Measurements from ENCODE around the gene SASS6. TPM values are rescaled to one million over a fixed set of nuclear protein-coding genes. Genes with fewer than 3 reads are reported as not detected.
A peak's percentile ranks its signal among the peaks of the same experiment; 100 is the strongest.

The SASS6 gene
- total and polyA plus RNA-seq, 10 of the 15 experiments (the other 5 are each of a cell fraction or from before 2014, with no cell fraction given), result 6.6 to 17.9 (median 10.2) TPM

- TF ChIP-seq MYB (IDR thresholded peaks at IDR 0.05; ENCODE audit: borderline replicate concordance, low read depth, low read length) (no peak), TARDBP (IDR thresholded peaks at IDR 0.05; ENCODE audit: borderline replicate concordance) (no peak), ELK1 (IDR thresholded peaks at IDR 0.05; ENCODE audit: low read depth, low read length) (no peak), IKZF1 (conservative IDR thresholded peaks at IDR 0.05) (0 out of 2 replicates have a peak, but pooled peaks have one; percentile 10), ASH2L (IDR thresholded peaks at IDR 0.05; ENCODE audit: borderline replicate concordance, low read depth) (no peak), ZNF384 (IDR thresholded peaks at IDR 0.05; ENCODE audit: borderline replicate concordance, low read depth, low read length) (no peak), ZBED1 (IDR thresholded peaks at IDR 0.05; ENCODE audit: borderline replicate concordance) (no peak), BRCA1 (IDR thresholded peaks at IDR 0.05; ENCODE audit: low read depth, low read length) (no peak), PAX8 (IDR thresholded peaks at IDR 0.05) (no peak), BCLAF1 (IDR thresholded peaks at IDR 0.05) (no peak), CREM (IDR thresholded peaks at IDR 0.05; ENCODE audit: low read depth) (peak; percentile 87), JUND (IDR thresholded peaks at IDR 0.05; ENCODE audit: low read depth, low read length) (no peak), PML (IDR thresholded peaks at IDR 0.05; ENCODE audit: low read length) (no peak), ZNF274 (IDR thresholded peaks at IDR 0.05; ENCODE audit: insufficient read depth, insufficient read length) (no peak), SUPT20H (IDR thresholded peaks at IDR 0.05; ENCODE audit: borderline replicate concordance, control insufficient read depth, low read depth, low read length) (no peak), DPF2 (IDR thresholded peaks at IDR 0.05) (no peak), SRF (IDR thresholded peaks at IDR 0.05; ENCODE audit: low read depth in 2 of 2, low read length in 2 of 2) (no peak), CEBPZ (IDR thresholded peaks at IDR 0.05; ENCODE audit: low read depth, low read length) (no peak), NR2F1 (conservative IDR thresholded peaks at IDR 0.05) (no peak), ZBTB4 (CRISPR knock-in tag; IDR thresholded peaks at IDR 0.05) (no peak)
These were observed 55.2 kb downstream of the SASS6 start (continued) for GRCh38 chr1:100077531-100077930.

Data from GM12878 (cell line).